K562 (cell line): ENCODE measurements around the gene ARFRP1. TPM values are rescaled to one million over a fixed set of nuclear protein-coding genes. Genes with fewer than 3 reads are reported as not detected.

Experiments
- BRD9 ChIP-seq: fragments of 450-650 bp; IDR thresholded peaks from 2 replicates; pipeline ENCODE4 v1.6.1; 2018; ENCODE audit warnings: low read depth; ENCODE audit not compliant: partially characterized antibody
- DIDO1 ChIP-seq: fragments of 450-650 bp; IDR thresholded peaks from 2 replicates; pipeline ENCODE4 v1.6.1; 2016; ENCODE audit warnings: low read depth, missing biosample characterization, missing genetic modification characterization
- EP400 ChIP-seq: fragments of 450-650 bp; IDR thresholded peaks from 2 replicates; pipeline ENCODE4 v1.6.1; 2017; ENCODE audit warnings: antibody characterized with exemption, mild to moderate bottlenecking, moderate library complexity
- HEY1 ChIP-seq: fragments of 250-450 bp; sonication (Bioruptor Pico); IDR thresholded peaks from 2 replicates; pipeline ENCODE4 v1.5.0; 2020; ENCODE audit warnings: mild to moderate bottlenecking, moderate library complexity, borderline replicate concordance
- HNRNPK ChIP-seq: fragments of 200-400 bp; formaldehyde crosslinking; IDR thresholded peaks from one replicate; pipeline ENCODE4 v1.6.1; 2018; ENCODE audit warnings: mild to moderate bottlenecking, low read depth, low read length; ENCODE audit not compliant: poor library complexity, severe bottlenecking
- KAT2B ChIP-seq: IDR thresholded peaks from one replicate; pipeline ENCODE4 v1.6.1; 2012; ENCODE audit warnings: low read depth, mild to moderate bottlenecking, control low read depth, inconsistent platforms, low read length, moderate library complexity
- MAZ ChIP-seq, 2 experiments: fragments of 450-650 bp in 1 of 2; sonication (generic) in 1 of 2; formaldehyde crosslinking; IDR thresholded peaks in 1 of 2; conservative IDR thresholded peaks in 1 of 2; 2 replicates each; pipeline versions ENCODE4 v1.4.0 to v1.5.0; 2020; ENCODE audit warnings: mild to moderate bottlenecking in 1 of 2, missing genetic modification reagents in 1 of 2
- PYGO2 ChIP-seq: fragments of 450-650 bp; IDR thresholded peaks from 2 replicates; pipeline ENCODE4 v1.6.1; 2016; ENCODE audit warnings: mild to moderate bottlenecking, missing genetic modification characterization, moderate library complexity, missing compliant biosample characterization
- RBFOX2 ChIP-seq: fragments of 200-400 bp; formaldehyde crosslinking; IDR thresholded peaks from 2 replicates; pipeline ENCODE4 v1.6.1; 2017; ENCODE audit warnings: low read depth, mild to moderate bottlenecking, low read length, moderate library complexity
- RNF2 ChIP-seq: sonication (generic); IDR thresholded peaks from 2 replicates; pipeline ENCODE4 v1.6.1; 2016
- SP2 ChIP-seq: IDR thresholded peaks from 2 replicates; pipeline ENCODE4 v1.6.1; 2011; ENCODE audit warnings: mild to moderate bottlenecking, low read depth, low read length, moderate library complexity; ENCODE audit not compliant: poor library complexity, severe bottlenecking; ENCODE audit errors: extremely low read depth
- SREBF2 ChIP-seq: sonication (generic); formaldehyde crosslinking; IDR thresholded peaks from 2 replicates; pipeline ENCODE4 v1.4.0; 2020; ENCODE audit warnings: mild to moderate bottlenecking, missing genetic modification reagents
- TCFL5 ChIP-seq: fragments of 250-450 bp; sonication (Bioruptor Pico); conservative IDR thresholded peaks from 2 replicates; pipeline ENCODE4 v1.6.1; 2021; ENCODE audit warnings: mild to moderate bottlenecking, moderate library complexity, matching md5 sums
- THAP7 ChIP-seq: fragments of 250-450 bp; sonication (Bioruptor Pico); IDR thresholded peaks from 2 replicates; pipeline ENCODE4 v1.5.0; 2021
- ZBTB17 ChIP-seq: fragments of 450-650 bp; formaldehyde crosslinking; IDR thresholded peaks from 2 replicates; pipeline ENCODE4 v1.4.0; 2020; ENCODE audit warnings: mild to moderate bottlenecking
- ZNF146 ChIP-seq: IDR thresholded peaks from one replicate; pipeline ENCODE4 v1.6.1; 2018; ENCODE audit warnings: missing compliant biosample characterization; ENCODE audit not compliant: unreplicated experiment
- ZNF311 ChIP-seq: fragments of 250-450 bp; sonication (Bioruptor Pico); IDR thresholded peaks from 2 replicates; pipeline ENCODE4 v1.4.0; 2020; ENCODE audit warnings: mild to moderate bottlenecking, moderate library complexity
- ZNF507 ChIP-seq: conservative IDR thresholded peaks from 2 replicates; pipeline ENCODE4 v1.6.1; 2017; ENCODE audit warnings: missing genetic modification characterization, missing compliant biosample characterization
- polyA plus RNA-seq, 8 experiments: library from polyadenylated mRNA; depleted of rRNA in 4 of 8; stranded (reverse) in 5 of 8; unstranded in 3 of 8; fragments of >200 nt; fragmentation: Nextera tagmentation in 2 of 8; fragmentation: Illumina TruSeq in 1 of 8; extraction: Ambion mirVana in 2 of 8; extraction: Trizol in 1 of 8; gene quantifications; 2 replicates each; pipeline versions ENCODE4 v1.2.1 to v1.2.3, GENCODE V29; 2011 to 2014; ENCODE audit warnings: inconsistent platforms in 1 of 8, missing spikeins in 1 of 8
- total RNA-seq, 7 experiments: library from RNA; depleted of rRNA in 6 of 7; stranded (reverse); fragments of >200 nt in 6 of 7; fragmentation: Illumina TruSeq in 2 of 7; extraction: Trizol in 2 of 7; gene quantifications; 2 replicates each; pipeline versions ENCODE4 v1.2.1 to v1.2.3, GENCODE V29; 2011 to 2021; ENCODE audit warnings: low replicate concordance in 1 of 7
- TF ChIP-seq, protein P1 (sequence below): fragments of 250-450 bp; sonication (Bioruptor Pico); IDR thresholded peaks from 2 replicates; pipeline ENCODE4 v1.8.0; 2022; ENCODE audit warnings: inconsistent platforms
- TF ChIP-seq, protein P2 (sequence below): fragments of 450-650 bp; IDR thresholded peaks from 2 replicates; pipeline ENCODE4 v1.6.1; 2016; ENCODE audit warnings: antibody characterized with exemption
- TF ChIP-seq, protein P3 (sequence below): fragments of 250-450 bp; sonication (Bioruptor Pico); IDR thresholded peaks from 2 replicates; pipeline ENCODE4 v1.5.1; 2021; ENCODE audit warnings: mild to moderate bottlenecking

The ARFRP1 gene
- total and polyA plus RNA-seq, 9 of the 15 experiments (the other 6 are each of a cell fraction or from before 2014, with no cell fraction given), result 2.2 to 78.9 (median 37.3) TPM

GRCh38 chr20:63653041-63653973 lies 54.5 kb downstream of the ARFRP1 start, which contains the start of gene STMN3 (continued):
- no peak for TF ChIP-seq ZBTB17 (CRISPR knock-in tag)
- peak; percentile 35; the same call in 1 of the 2 replicates for TF ChIP-seq RNF2
- peak; percentile 85 to 97 for TF ChIP-seq MAZ (CRISPR knock-in tag; conservative IDR thresholded peaks at IDR 0.05 in 1 of 2, IDR thresholded peaks at IDR 0.05 in 1 of 2)
- TF ChIP-seq THAP7, result no peak
- no peak; the same call in 1 of the 2 replicates for TF ChIP-seq PYGO2 (tag)
- no peak for TF ChIP-seq HEY1 (CRISPR knock-in tag)
- TF ChIP-seq ZNF507 (tag), result no peak
- TF ChIP-seq SP2, result no peak
- TF ChIP-seq, protein P1, sequence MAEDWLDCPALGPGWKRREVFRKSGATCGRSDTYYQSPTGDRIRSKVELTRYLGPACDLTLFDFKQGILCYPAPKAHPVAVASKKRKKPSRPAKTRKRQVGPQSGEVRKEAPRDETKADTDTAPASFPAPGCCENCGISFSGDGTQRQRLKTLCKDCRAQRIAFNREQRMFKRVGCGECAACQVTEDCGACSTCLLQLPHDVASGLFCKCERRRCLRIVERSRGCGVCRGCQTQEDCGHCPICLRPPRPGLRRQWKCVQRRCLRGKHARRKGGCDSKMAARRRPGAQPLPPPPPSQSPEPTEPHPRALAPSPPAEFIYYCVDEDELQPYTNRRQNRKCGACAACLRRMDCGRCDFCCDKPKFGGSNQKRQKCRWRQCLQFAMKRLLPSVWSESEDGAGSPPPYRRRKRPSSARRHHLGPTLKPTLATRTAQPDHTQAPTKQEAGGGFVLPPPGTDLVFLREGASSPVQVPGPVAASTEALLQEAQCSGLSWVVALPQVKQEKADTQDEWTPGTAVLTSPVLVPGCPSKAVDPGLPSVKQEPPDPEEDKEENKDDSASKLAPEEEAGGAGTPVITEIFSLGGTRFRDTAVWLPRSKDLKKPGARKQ (CRISPR knock-in tag), result no peak
- peak; percentile 56 for TF ChIP-seq HNRNPK
- no peak for TF ChIP-seq ZNF311
- no peak for TF ChIP-seq TCFL5 (CRISPR knock-in tag)
- peak; percentile 37 for TF ChIP-seq ZNF146 (CRISPR knock-in tag)
- no peak for TF ChIP-seq DIDO1
- no peak for TF ChIP-seq KAT2B
- TF ChIP-seq EP400, result no peak; the same call in 1 of the 2 replicates
- no peak for TF ChIP-seq BRD9
- TF ChIP-seq, protein P2, sequence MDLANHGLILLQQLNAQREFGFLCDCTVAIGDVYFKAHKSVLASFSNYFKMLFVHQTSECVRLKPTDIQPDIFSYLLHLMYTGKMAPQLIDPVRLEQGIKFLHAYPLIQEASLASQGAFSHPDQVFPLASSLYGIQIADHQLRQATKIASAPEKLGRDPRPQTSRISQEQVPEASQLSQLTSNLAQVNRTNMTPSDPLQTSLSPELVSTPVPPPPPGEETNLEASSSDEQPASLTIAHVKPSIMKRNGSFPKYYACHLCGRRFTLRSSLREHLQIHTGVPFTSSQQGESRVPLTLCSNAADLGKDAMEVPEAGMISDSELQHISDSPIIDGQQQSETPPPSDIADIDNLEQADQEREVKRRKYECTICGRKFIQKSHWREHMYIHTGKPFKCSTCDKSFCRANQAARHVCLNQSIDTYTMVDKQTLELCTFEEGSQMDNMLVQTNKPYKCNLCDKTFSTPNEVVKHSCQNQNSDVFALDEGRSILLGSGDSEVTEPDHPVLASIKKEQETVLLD, result peak; percentile 33; the same call in 1 of the 2 replicates
- no peak for TF ChIP-seq SREBF2 (CRISPR knock-in tag)
- TF ChIP-seq, protein P3, sequence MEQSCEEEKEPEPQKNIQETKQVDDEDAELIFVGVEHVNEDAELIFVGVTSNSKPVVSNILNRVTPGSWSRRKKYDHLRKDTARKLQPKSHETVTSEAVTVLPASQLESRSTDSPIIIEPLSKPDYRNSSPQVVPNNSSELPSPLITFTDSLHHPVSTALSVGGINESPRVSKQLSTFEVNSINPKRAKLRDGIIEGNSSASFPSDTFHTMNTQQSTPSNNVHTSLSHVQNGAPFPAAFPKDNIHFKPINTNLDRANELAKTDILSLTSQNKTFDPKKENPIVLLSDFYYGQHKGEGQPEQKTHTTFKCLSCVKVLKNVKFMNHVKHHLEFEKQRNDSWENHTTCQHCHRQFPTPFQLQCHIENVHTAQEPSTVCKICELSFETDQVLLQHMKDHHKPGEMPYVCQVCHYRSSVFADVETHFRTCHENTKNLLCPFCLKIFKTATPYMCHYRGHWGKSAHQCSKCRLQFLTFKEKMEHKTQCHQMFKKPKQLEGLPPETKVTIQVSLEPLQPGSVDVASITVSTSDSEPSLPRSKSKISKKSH (CRISPR knock-in tag), result no peak
- TF ChIP-seq RBFOX2, result peak; percentile 66
